Lung (tissue), 12 donors: ENCODE data around the gene SLC25A31. TPM values are rescaled to one million over a fixed set of nuclear protein-coding genes. Genes with fewer than 3 reads are reported as not detected.

Experiments used
- ATAC-seq: fragments of 200-7000 bp; cut with Tn5 transposase; one replicate; pipeline ENCODE4 v1.9.1; 2020; ENCODE audit warnings: moderate number of reproducible peaks; ENCODE audit not compliant: insufficient read depth, low FRiP score
- DNase-seq, 3 donors: peaks; one replicate each; pipeline ENCODE4 v3.0.0-alpha.2; 2013 to 2017
- H3K27ac ChIP-seq, 2 donors: one replicate each; pipeline ENCODE4 v1.5.1; 2013; ENCODE audit warnings: mild to moderate bottlenecking in 2 of 2, moderate library complexity in 2 of 2, control low read depth in 1 of 2, inconsistent platforms in 1 of 2, low read depth in 1 of 2, low read length in 1 of 2
- H3K27me3 ChIP-seq, 3 donors: one replicate each; pipeline ENCODE4 v1.5.1; 2013; ENCODE audit warnings: low read length in 2 of 3; ENCODE audit not compliant: control insufficient read depth in 3 of 3, insufficient read depth in 3 of 3
- H3K36me3 ChIP-seq, 4 donors: one replicate each; pipeline ENCODE4 v1.5.1; 2013; ENCODE audit warnings: low read length in 4 of 4, mild to moderate bottlenecking in 1 of 4, moderate library complexity in 1 of 4; ENCODE audit not compliant: control insufficient read depth in 4 of 4, insufficient read depth in 4 of 4
- H3K4me1 ChIP-seq, 5 donors: one replicate each; pipeline ENCODE4 v1.5.1; 2013; ENCODE audit warnings: low read length in 5 of 5, mild to moderate bottlenecking in 2 of 5, moderate library complexity in 1 of 5; ENCODE audit not compliant: control insufficient read depth in 5 of 5, insufficient read depth in 5 of 5
- H3K4me3 ChIP-seq: one replicate; pipeline ENCODE4 v1.5.1; 2013; ENCODE audit warnings: mild to moderate bottlenecking, control low read depth, moderate library complexity
- H3K9ac ChIP-seq, 2 donors: one replicate each; pipeline ENCODE4 v1.5.1; 2013; ENCODE audit warnings: low read length in 2 of 2, control low read depth in 1 of 2; ENCODE audit not compliant: insufficient read depth in 1 of 2
- H3K9me3 ChIP-seq, 4 donors: one replicate each; pipeline ENCODE4 v1.5.1; 2013; ENCODE audit warnings: low read length in 3 of 4, mild to moderate bottlenecking in 1 of 4, moderate library complexity in 1 of 4; ENCODE audit not compliant: control insufficient read depth in 4 of 4, insufficient read depth in 3 of 4
- CTCF ChIP-seq: IDR thresholded peaks from 2 replicates; pipeline ENCODE4 v1.5.1; 2012; ENCODE audit warnings: mild to moderate bottlenecking; ENCODE audit errors: control extremely low read depth, extremely low read depth
- whole genome bisulfite sequencing, 2 donors: extraction: QIAGEN DNeasy Blood & Tissue Kit; methylation state at CpG; one replicate each; pipeline ENCODE4 v1.1.7; 2013; 5-methylcytosine and 5-hydroxymethylcytosine counted together
- polyA plus RNA-seq, 2 donors: library from polyadenylated mRNA; stranded (reverse); fragments of 200-250 nt; gene quantifications; one replicate each; pipeline ENCODE4 v1.2.1, GENCODE V29; 2013
- total RNA-seq, 2 donors: library from RNA; depleted of rRNA in 1 of 2; stranded (reverse); fragments of >200 nt in 1 of 2; gene quantifications; one replicate each; pipeline ENCODE4 v1.2.1, GENCODE V29; 2014 to 2021
- donor health status: control.
- donor health status: control.
- donor health status: Bipolar disorder and iron deficiency.
- donor health status: healthy.
- donor health status: DM: yes; HTN: yes; CAD: no.

The SLC25A31 gene
- total and polyA plus RNA-seq, 4 donors: 0.06 TPM; not detected in 3

- no peak for DNase-seq
- Histone ChIP-seq H3K27ac (no peak overlapping the region), H3K27me3 (no peaks in the 10 kb centered on the region), H3K9me3 (no peaks in the 10 kb centered on the region), H3K4me1 (no peaks in the 10 kb centered on the region), H3K4me3 (no peak overlapping the region), H3K9ac (no peak overlapping the region), H3K36me3 (no peaks in the 10 kb centered on the region)
- no peak for TF ChIP-seq CTCF
- WGBS, 2 donors: 70 to 91% methylated on average over 1 of the region's 1 CpG
- no peak for ATAC-seq
Measured at GRCh38 chr4:127791391-127791790, 61.2 kb downstream of the SLC25A31 start.

GRCh38 chr4:127793528-127793927 lies 63.3 kb downstream of the SLC25A31 start:
- no peaks in the 10 kb centered on the region for H3K36me3 ChIP-seq
- H3K4me3 ChIP-seq: no peak overlapping the region
- no peak overlapping the region for H3K9ac ChIP-seq
- no peak for DNase-seq
- 53 to 75% methylated on average over 1 of the region's 1 CpG for WGBS, 2 donors
- no peaks in the 10 kb centered on the region for H3K9me3 ChIP-seq
- no peak overlapping the region for H3K27ac ChIP-seq
- ATAC-seq: no peak
- H3K4me1 ChIP-seq: no peaks in the 10 kb centered on the region
- no peaks in the 10 kb centered on the region for H3K27me3 ChIP-seq
- TF ChIP-seq CTCF: no peak

- H3K4me3 ChIP-seq: no peak overlapping the region
- H3K9me3 ChIP-seq: no peaks in the 10 kb centered on the region
- H3K27ac ChIP-seq: no peak overlapping the region
- DNase-seq (no peak), ATAC-seq (no peak)
- H3K9ac ChIP-seq: no peak overlapping the region
- no peak for TF ChIP-seq CTCF
- no peaks in the 10 kb centered on the region for H3K4me1 ChIP-seq
- no peaks in the 10 kb centered on the region for H3K27me3 ChIP-seq
- H3K36me3 ChIP-seq: no peaks in the 10 kb centered on the region
Measured at GRCh38 chr4:127799711-127800110, 69.5 kb downstream of the SLC25A31 start.

GRCh38 chr4:127809173-127809800 lies 79.1 kb downstream of the SLC25A31 start:
- Histone ChIP-seq H3K36me3 (peaks cover 0 to 6% (median 0%) of the 10 kb centered on the region in 4 donors), H3K4me3 (no peak overlapping the region), H3K27ac (no peak overlapping the region), H3K27me3 (no peaks in the 10 kb centered on the region), H3K9me3 (no peaks in the 10 kb centered on the region), H3K9ac (peak overlapping the region in 1 of 2 donors; percentile 26), H3K4me1 (peaks cover 0 to 7% (median 0%) of the 10 kb centered on the region in 5 donors)
- no peak for ATAC-seq
- no peak for TF ChIP-seq CTCF
- WGBS, 2 donors: 76 to 83% methylated on average over 6 of the region's 6 CpGs
- DNase-seq: peak; percentile 13 to 56 (median 31)
